ENCODE data around the gene SNX15.
A peak's percentile ranks its signal among the peaks of the same experiment; 100 is the strongest.
"Not testable (repeated sequence)": the region's sequence is repeated elsewhere in the genome, so short reads cannot be mapped to it uniquely, and the experiment has no call there.

The SNX15 gene, protein sequence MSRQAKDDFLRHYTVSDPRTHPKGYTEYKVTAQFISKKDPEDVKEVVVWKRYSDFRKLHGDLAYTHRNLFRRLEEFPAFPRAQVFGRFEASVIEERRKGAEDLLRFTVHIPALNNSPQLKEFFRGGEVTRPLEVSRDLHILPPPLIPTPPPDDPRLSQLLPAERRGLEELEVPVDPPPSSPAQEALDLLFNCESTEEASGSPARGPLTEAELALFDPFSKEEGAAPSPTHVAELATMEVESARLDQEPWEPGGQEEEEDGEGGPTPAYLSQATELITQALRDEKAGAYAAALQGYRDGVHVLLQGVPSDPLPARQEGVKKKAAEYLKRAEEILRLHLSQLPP

GRCh38 chr11:65027213-65028067 is at the start of gene SNX15:
TSS of gene SNX15 (plus strand) at chr11:65027439. CDS start at chr11:65027538, 99 bp downstream.
- DNase-seq = peak; percentile 98
- in situ Hi-C loops (cut with MboI; ENCODE audit: low pct_unique_long_range_greater_than_20kb, low sequenced_read_pairs) = no loop called here

- in situ Hi-C loops (cut with MboI; ENCODE audit: low pct_unique_long_range_greater_than_20kb, low sequenced_read_pairs) = not testable (repeated sequence)
Measured at GRCh38 chr11:64983339-64983738, 43.9 kb upstream of the SNX15 start.

DNA sequence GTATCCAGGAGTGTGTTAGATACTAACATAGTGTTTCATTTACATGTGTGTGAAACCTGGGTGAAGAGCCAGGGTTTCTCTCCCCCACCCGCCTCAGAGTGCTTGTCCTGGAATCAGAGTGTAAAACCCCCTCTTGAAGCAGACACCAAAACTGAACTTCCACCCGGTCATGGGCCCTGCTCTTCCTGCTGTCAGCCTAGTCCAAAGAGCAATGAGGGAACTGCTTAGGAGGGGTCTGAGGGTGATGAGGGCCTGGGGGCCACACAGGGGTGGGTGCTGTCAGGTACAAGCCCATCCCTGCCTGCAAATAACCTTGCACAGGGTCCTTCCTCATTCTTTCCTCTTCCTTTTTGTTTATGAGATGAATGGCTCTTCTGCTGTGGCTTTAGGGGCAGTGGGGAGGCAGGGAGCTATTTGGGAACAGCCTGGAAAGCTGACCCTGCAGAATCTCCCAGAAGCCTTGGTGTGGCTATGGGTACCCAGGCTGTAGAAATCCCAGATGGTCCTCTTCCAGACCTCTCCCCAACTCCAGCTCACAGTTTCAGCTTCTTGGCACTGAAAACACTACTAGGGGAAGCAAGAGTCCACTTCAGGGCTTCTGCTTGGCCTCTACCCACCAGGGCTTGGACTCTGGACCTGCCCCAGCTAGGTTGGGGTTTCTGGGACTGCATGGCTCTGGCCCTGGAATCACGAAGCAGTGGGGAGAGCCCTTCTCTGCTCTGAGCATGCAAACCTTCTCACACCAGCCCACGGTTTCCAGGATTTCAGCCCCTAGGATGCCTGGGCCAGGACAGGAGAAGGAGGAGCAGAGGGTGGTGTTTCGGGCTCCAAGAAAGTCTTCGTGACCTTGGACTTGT is 39.0 kb upstream of the SNX15 start:
- no peak for DNase-seq
- in situ Hi-C loops (cut with MboI; ENCODE audit: low pct_unique_long_range_greater_than_20kb, low sequenced_read_pairs) = no loop called here

More at GRCh38 chr11:64983339-64983738, 43.9 kb upstream of the SNX15 start:
- DNase-seq = not testable (repeated sequence)

DNA sequence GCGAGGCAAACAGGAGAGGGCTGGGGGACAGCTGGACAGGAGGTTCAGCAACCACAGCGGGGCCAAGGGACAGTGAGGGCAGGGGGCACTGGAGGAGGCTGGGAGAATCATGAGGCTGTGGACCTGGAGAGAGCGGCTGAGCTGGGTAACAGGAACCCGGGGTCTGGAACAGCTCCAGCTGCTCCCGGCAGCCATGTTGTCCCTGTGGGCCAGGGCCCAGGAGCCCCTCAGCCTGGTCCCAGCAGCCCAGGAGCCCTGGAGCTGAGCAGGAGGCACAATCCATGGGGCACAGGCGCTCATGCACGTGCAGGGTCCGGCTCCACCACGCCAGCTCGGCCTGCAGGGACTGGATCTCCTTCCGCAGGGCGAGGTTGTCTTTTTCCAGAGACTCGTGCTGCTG is 37.8 kb upstream of the SNX15 start:
- DNase-seq = no peak
- in situ Hi-C loops (cut with MboI; ENCODE audit: low pct_unique_long_range_greater_than_20kb, low sequenced_read_pairs) = no loop called here

DNA sequence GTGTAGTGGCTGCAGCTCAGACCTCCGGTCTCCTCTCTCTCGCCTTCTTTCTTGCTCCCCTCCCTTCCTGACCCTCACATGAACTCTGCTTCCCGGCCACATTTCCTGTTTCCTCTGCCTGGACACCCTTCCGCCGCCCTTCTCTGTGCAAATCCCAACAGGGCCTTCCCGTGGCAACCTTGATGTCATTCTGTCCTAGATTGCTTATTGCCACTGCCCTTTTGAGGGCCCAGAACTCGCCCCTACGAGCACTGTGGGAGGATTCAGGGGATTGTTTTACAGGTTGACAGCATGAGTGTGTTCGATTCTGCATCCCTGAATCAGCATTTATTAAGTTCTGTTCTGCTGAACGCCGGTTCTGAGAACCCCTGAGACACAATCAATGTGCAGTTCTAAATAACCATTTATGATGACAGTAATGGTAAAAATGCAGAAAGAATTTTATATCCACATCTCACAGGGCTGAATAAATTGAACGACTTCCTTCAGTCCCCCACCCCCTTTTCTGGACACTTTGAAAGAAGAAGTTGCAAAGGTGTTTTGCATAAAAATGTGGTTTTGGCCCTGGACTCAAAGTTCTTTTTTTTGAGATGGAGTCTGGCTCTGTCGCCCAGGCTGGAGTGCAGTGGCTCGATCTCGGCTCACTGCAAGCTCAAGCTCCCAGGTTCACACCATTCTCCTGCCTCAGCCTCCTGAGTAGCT is 36.9 kb upstream of the SNX15 start:
- DNase-seq = no peak
- in situ Hi-C loops (cut with MboI; ENCODE audit: low pct_unique_long_range_greater_than_20kb, low sequenced_read_pairs) = no loop called here

- in situ Hi-C loops (cut with MboI; ENCODE audit: low pct_unique_long_range_greater_than_20kb, low sequenced_read_pairs) = no loop called here
- no peak for DNase-seq
Measured at GRCh38 chr11:64994318-64994717, 32.9 kb upstream of the SNX15 start.

- in situ Hi-C loops (cut with MboI; ENCODE audit: low pct_unique_long_range_greater_than_20kb, low sequenced_read_pairs) = no loop called here
- DNase-seq = no peak
Measured at GRCh38 chr11:64996327-64996709, 30.9 kb upstream of the SNX15 start.

- in situ Hi-C loops (cut with MboI; ENCODE audit: low pct_unique_long_range_greater_than_20kb, low sequenced_read_pairs) = no loop called here
- DNase-seq = peak; percentile 58
Measured at GRCh38 chr11:64996710-64997380, 30.4 kb upstream of the SNX15 start, which contains the start of gene BATF2. TSS of gene BATF2 (minus strand) at chr11:64996971. CDS start at chr11:64996914, 57 bp downstream.

GRCh38 chr11:64998141-64998540 is 29.1 kb upstream of the SNX15 start:
- in situ Hi-C loops (cut with MboI; ENCODE audit: low pct_unique_long_range_greater_than_20kb, low sequenced_read_pairs) = no loop called here
- no peak for DNase-seq

GRCh38 chr11:64998690-64999431 is 28.4 kb upstream of the SNX15 start:
- in situ Hi-C loops (cut with MboI; ENCODE audit: low pct_unique_long_range_greater_than_20kb, low sequenced_read_pairs) = no loop called here
- DNase-seq = no peak

DNA sequence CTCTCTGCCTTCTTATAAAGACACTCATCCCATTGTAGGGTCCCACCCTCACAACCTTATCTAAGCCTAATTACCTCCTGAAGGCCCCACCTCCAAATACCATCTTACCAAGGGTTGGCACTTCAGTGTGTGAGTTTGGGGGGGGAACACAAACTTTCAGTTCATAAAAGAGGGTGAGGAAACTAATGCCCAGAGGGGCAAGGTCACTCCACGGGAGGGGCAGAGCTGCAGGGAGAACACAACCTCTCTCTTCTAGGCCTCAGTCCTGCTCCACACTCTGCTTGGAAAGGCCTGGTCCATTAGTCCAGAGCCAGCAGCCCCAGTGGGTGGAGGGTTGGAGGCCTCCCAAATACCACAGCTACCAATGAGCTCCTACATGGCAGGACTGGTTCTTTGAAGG is 27.8 kb upstream of the SNX15 start:
- in situ Hi-C loops (cut with MboI; ENCODE audit: low pct_unique_long_range_greater_than_20kb, low sequenced_read_pairs) = no loop called here
- no peak for DNase-seq

DNA sequence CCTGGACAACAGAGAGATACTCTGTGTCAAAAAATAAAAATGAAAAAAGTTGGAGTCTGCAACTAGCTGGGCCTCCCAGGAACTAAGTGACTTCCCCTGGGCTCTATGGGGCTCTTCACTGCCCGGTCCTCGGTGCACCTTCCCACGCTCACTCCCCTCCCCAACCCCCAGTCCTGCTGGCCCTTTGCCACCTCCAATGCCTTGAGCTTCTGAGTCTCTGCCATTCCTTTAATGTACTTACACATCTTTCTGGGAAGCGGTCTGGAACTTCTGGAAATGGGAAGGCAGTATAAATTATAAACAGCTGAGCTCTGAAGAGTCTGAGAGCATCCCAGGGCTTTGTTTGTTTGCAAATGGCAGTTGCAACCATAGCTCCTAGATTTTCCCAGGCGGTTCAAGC is 24.5 kb upstream of the SNX15 start:
- in situ Hi-C loops (cut with MboI; ENCODE audit: low pct_unique_long_range_greater_than_20kb, low sequenced_read_pairs) = no loop called here
- no peak for DNase-seq

DNA sequence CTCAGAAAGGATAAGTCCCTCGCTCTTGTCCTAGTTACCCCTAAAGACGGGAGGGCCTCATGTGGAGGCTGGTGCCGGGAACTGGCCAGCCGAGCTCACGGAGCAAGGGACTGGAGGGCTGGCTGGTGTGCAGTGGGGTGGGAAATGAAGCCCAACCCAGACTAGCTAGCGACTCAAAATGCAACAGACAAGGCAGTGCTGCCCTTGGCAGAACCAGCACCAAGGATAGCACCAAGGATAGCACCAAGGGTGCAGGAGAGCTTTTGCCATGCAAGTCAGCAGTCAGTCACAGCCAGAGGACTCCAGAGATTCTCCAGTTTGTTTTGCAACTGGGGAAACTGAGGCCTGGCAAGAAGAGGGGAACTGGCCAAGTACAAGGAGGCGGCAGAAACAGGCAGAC is 24.0 kb upstream of the SNX15 start:
- in situ Hi-C loops (cut with MboI; ENCODE audit: low pct_unique_long_range_greater_than_20kb, low sequenced_read_pairs) = no loop called here
- DNase-seq = no peak

DNA sequence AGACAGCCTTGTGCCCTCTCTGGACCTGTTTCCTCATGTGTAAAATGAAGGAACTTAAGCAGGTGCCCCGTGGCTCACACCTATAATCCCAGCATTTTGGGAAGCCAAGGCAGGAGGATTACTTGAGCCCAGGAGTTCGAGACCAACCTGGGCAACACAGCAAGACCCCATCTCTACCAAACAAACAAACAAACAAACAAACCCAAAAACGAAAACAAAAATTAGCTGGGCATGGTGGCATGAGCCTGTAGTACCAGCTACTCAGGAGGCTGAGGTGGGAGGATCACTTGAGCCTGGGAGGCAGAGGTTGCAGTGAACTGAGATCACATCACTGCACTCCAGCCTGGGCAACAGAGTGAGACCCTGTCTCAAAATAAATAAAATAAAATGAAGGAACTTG is 23.3 kb upstream of the SNX15 start:
- in situ Hi-C loops (cut with MboI; ENCODE audit: low pct_unique_long_range_greater_than_20kb, low sequenced_read_pairs); DNase-seq: not testable (repeated sequence)

DNA sequence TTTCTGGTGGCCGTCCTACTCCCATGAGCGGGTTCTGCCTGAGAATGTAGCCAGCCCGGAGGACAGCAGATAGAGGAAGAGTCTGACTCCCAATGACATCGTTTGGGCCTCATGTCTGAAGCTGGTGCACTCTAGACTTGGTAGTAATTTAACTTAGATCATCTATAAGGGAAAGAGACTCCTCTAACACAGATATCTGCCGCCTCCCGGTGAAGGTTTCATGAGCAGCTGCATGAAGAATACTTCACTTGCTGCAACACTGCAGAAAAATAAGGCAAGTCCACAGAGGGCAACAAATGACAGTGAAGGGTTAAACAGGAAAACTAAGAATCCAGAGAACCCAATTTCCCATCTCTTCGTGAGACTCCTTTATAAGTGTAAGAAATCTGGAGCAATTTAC is 19.2 kb upstream of the SNX15 start:
- no peak for DNase-seq
- in situ Hi-C loops (cut with MboI; ENCODE audit: low pct_unique_long_range_greater_than_20kb, low sequenced_read_pairs) = no loop called here

DNA sequence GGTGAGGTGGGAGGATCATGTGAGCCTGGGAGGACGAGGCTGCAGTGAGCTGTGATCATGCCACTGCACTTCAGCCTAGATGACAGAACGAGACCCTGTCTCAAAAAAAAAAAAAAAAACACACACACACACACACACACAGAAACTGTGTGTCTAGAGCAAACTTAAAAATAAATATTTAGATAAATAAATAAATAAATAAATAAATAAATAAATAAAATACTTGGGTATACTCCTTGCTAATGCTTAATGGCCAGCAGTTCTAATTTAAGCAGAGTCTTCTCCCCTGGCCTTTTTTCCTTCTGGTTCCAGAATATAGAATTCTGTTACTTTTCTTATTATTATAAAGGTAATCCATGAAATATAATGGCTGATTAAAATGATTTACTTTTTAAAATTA is 18.4 kb upstream of the SNX15 start:
- DNase-seq = no peak
- in situ Hi-C loops (cut with MboI; ENCODE audit: low pct_unique_long_range_greater_than_20kb, low sequenced_read_pairs) = no loop called here

DNA sequence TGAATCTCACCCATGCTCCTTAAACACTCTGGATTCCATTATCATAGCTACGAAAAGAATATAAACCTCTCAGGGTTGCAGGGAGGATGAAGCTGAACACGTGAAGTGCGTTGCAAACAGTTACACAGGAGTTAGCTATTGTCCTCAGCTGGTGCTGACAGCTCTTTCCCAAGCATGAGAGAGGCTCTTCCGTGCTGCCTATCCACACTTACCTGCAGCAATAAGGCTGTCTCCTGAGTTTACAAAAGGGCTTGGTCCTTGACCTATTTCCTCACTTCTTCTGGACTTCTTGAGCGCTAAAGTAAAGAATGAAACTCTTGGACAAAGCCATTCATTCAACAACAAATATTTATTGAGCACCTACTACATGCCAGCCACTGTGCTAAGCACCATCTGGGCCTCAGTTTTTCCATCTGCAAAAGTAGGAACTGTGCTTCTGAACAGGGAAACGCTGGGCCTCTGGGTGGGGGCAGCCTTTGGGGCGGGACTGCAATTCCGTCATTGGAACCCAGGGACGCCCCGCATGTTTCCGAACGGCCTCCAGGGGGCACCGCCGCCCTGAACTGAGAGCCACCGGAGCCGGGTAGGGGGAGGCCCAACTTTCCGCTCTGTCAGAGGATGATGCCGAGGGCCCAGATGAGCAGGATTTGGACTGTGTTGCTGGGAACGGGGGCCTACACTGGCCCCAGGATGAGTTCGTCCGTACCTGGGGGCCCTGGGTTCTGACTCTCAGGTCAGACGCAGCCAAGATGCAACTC is 13.9 kb upstream of the SNX15 start:
- peak; percentile 96 for DNase-seq
- in situ Hi-C loops (cut with MboI; ENCODE audit: low pct_unique_long_range_greater_than_20kb, low sequenced_read_pairs) = no loop called here

Data from KBM-7 (cell line).